ENCODE data around the gene PSMC3.

DNA sequence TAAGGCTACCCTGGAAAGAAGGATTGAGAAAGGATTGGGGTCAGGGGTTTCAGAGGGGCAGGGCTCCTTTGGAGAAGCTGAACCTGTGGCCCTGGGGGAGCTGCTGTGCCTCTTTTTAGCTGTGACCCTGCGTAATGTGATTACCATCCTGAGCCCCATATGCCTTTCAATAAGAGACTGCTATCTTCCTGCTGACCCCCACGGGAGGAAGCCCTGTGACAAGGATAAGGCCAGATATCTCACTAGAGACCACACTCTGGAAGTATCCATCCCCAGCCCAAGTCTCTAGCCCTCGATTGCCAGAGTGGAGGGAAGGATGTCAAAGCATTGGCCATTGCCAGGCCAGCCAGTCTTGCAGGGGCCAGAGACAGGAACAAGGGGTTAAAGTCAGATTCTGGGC is 22.7 kb downstream of the PSMC3 start:
- TF ChIP-seq, protein P1, sequence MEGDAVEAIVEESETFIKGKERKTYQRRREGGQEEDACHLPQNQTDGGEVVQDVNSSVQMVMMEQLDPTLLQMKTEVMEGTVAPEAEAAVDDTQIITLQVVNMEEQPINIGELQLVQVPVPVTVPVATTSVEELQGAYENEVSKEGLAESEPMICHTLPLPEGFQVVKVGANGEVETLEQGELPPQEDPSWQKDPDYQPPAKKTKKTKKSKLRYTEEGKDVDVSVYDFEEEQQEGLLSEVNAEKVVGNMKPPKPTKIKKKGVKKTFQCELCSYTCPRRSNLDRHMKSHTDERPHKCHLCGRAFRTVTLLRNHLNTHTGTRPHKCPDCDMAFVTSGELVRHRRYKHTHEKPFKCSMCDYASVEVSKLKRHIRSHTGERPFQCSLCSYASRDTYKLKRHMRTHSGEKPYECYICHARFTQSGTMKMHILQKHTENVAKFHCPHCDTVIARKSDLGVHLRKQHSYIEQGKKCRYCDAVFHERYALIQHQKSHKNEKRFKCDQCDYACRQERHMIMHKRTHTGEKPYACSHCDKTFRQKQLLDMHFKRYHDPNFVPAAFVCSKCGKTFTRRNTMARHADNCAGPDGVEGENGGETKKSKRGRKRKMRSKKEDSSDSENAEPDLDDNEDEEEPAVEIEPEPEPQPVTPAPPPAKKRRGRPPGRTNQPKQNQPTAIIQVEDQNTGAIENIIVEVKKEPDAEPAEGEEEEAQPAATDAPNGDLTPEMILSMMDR (IDR thresholded peaks at IDR 0.05), result no peak
- no peak for TF ChIP-seq POLR2A (IDR thresholded peaks at IDR 0.05)

Measured in esophagus squamous epithelium (tissue), 4 donors.